A172 (cell line): ENCODE data around the gene HMGXB4. TPM values are rescaled to one million over a fixed set of nuclear protein-coding genes. Genes with fewer than 3 reads are reported as not detected.
A peak's percentile ranks its signal among the peaks of the same experiment; 100 is the strongest.

ENCODE experiments used
- DNase-seq: peaks from one replicate; pipeline ENCODE4 v3.0.0-alpha.2; 2015; ENCODE audit warnings: low spot score
- total RNA-seq: library from RNA; depleted of rRNA; stranded (reverse); fragments of >200 nt; shearing (Covaris generic); gene quantifications from 2 replicates; pipeline ENCODE4 v1.2.3, GENCODE V29; 2014

Gene HMGXB4
- total RNA-seq, 1 experiment from 2014 or later: 12.9 TPM

- DNase-seq: peak; percentile 2
Measured at GRCh38 chr22:35258191-35258988, 1.1 kb downstream of the HMGXB4 start.

- no peak for DNase-seq
Measured at GRCh38 chr22:35264986-35265385, 7.7 kb downstream of the HMGXB4 start.

- DNase-seq: no peak
Measured at GRCh38 chr22:35266277-35266676, 9.0 kb downstream of the HMGXB4 start.

GRCh38 chr22:35269630-35270029 lies 12.3 kb downstream of the HMGXB4 start:
- no peak for DNase-seq

GRCh38 chr22:35274154-35274871 lies 17.0 kb downstream of the HMGXB4 start:
- DNase-seq: no peak

- DNase-seq: peak; percentile 12
Measured at GRCh38 chr22:35275580-35275979, 18.3 kb downstream of the HMGXB4 start.

GRCh38 chr22:35276019-35276418 lies 18.7 kb downstream of the HMGXB4 start:
- DNase-seq: no peak

- DNase-seq: no peak
Measured at GRCh38 chr22:35288116-35288515, 30.8 kb downstream of the HMGXB4 start.

- no peak for DNase-seq
Measured at GRCh38 chr22:35292786-35293185, 35.5 kb downstream of the HMGXB4 start.

GRCh38 chr22:35296051-35296450 lies 38.8 kb downstream of the HMGXB4 start:
- DNase-seq: no peak

GRCh38 chr22:35299217-35299672 lies 42.0 kb downstream of the HMGXB4 start:
- DNase-seq: peak; percentile 25

- DNase-seq: peak; percentile 88
Measured at GRCh38 chr22:35299673-35300499, 42.6 kb downstream of the HMGXB4 start, which contains the start of gene TOM1. TSS of gene TOM1 (plus strand) at chr22:35299894. CDS start at chr22:35299929, 35 bp downstream.

- peak; percentile 11 for DNase-seq
Measured at GRCh38 chr22:35301372-35301874, 44.1 kb downstream of the HMGXB4 start.

GRCh38 chr22:35303029-35303624 lies 45.8 kb downstream of the HMGXB4 start:
- DNase-seq: no peak

GRCh38 chr22:35305525-35306070 lies 48.3 kb downstream of the HMGXB4 start:
- no peak for DNase-seq

GRCh38 chr22:35306350-35306967 lies 49.2 kb downstream of the HMGXB4 start:
- DNase-seq: no peak

- DNase-seq: no peak
Measured at GRCh38 chr22:35307372-35307771, 50.1 kb downstream of the HMGXB4 start.

GRCh38 chr22:35307892-35308291 lies 50.6 kb downstream of the HMGXB4 start:
- DNase-seq: no peak

- no peak for DNase-seq
Measured at GRCh38 chr22:35308480-35309021, 51.3 kb downstream of the HMGXB4 start.
